ENCODE data around the gene GDPD1. TPM values are rescaled to one million over a fixed set of nuclear protein-coding genes. Genes with fewer than 3 reads are reported as not detected.
"Not testable (repeated sequence)": the region's sequence is repeated elsewhere in the genome, so short reads cannot be mapped to it uniquely, and the experiment has no call there.

GDPD1 gene
- total RNA-seq (ENCODE audit: low replicate concordance) = 8.0 and 8.4 TPM in 2 replicates
- long read RNA-seq, partial matches to known transcripts = 0 of 6 reads
- long read RNA-seq, other reads (novel, unspliced or antisense) = 2 of 6 reads

- H3K9me3 Mint-ChIP-seq = no peaks in the 10 kb centered on the region
- H3K4me1 Mint-ChIP-seq (ENCODE audit: unreplicated experiment) = peaks cover 5% of the 10 kb centered on the region
- no peaks in the 10 kb centered on the region for H3K36me3 Mint-ChIP-seq
- H3K4me3 Mint-ChIP-seq = peak within 1 kb of the TSS; percentile 97
- DNase-seq (ENCODE audit: extremely low spot score, unreplicated experiment) = peak; percentile 99
- no peaks in the 10 kb centered on the region for H3K27me3 Mint-ChIP-seq
- peak within 1 kb of the TSS; percentile 96 for H3K27ac Mint-ChIP-seq
- TF ChIP-seq CTCF (conservative IDR thresholded peaks at IDR 0.05) = peak; percentile 74
Observed at GRCh38 chr17:59220328-59221158, at the start of gene GDPD1. Gene GDPD1, plus strand, starts transcription at chr17:59220511. Its CDS starts 99 bp downstream, at chr17:59220610.

- Mint-ChIP-seq H3K27me3 (no peaks in the 10 kb centered on the region), H3K4me1 (ENCODE audit: unreplicated experiment) (no peaks in the 10 kb centered on the region), H3K9me3 (peaks cover 6% of the 10 kb centered on the region), H3K27ac (no peak overlapping the region), H3K4me3 (no peak overlapping the region), H3K36me3 (peaks cover 19% of the 10 kb centered on the region)
- no peak for TF ChIP-seq CTCF (conservative IDR thresholded peaks at IDR 0.05)
- no peak for DNase-seq (ENCODE audit: extremely low spot score, unreplicated experiment)
Observed at GRCh38 chr17:59172436-59173004, 47.8 kb upstream of the GDPD1 start.

- no peak for DNase-seq (ENCODE audit: extremely low spot score, unreplicated experiment)
- Mint-ChIP-seq H3K27ac (no peak overlapping the region), H3K27me3 (no peaks in the 10 kb centered on the region), H3K9me3 (peaks cover 6% of the 10 kb centered on the region), H3K4me1 (ENCODE audit: unreplicated experiment) (no peaks in the 10 kb centered on the region), H3K36me3 (peaks cover 19% of the 10 kb centered on the region), H3K4me3 (no peak overlapping the region)
- TF ChIP-seq CTCF (conservative IDR thresholded peaks at IDR 0.05) = no peak
Observed at GRCh38 chr17:59174671-59175070, 45.6 kb upstream of the GDPD1 start.

GRCh38 chr17:59175076-59175475 is 45.2 kb upstream of the GDPD1 start:
- no peak for TF ChIP-seq CTCF (conservative IDR thresholded peaks at IDR 0.05)
- no peaks in the 10 kb centered on the region for H3K4me1 Mint-ChIP-seq (ENCODE audit: unreplicated experiment)
- DNase-seq (ENCODE audit: extremely low spot score, unreplicated experiment) = no peak
- H3K4me3 Mint-ChIP-seq = no peak overlapping the region
- H3K9me3 Mint-ChIP-seq = peaks cover 6% of the 10 kb centered on the region
- no peaks in the 10 kb centered on the region for H3K27me3 Mint-ChIP-seq
- no peak overlapping the region for H3K27ac Mint-ChIP-seq
- peaks cover 19% of the 10 kb centered on the region for H3K36me3 Mint-ChIP-seq

GRCh38 chr17:59178266-59178985 is 41.9 kb upstream of the GDPD1 start:
- Mint-ChIP-seq H3K4me3 (no peak overlapping the region), H3K27me3 (no peaks in the 10 kb centered on the region), H3K36me3 (peaks cover 9% of the 10 kb centered on the region), H3K27ac (no peak overlapping the region), H3K4me1 (ENCODE audit: unreplicated experiment) (no peaks in the 10 kb centered on the region), H3K9me3 (peaks cover 6% of the 10 kb centered on the region)
- no peak for DNase-seq (ENCODE audit: extremely low spot score, unreplicated experiment)
- no peak for TF ChIP-seq CTCF (conservative IDR thresholded peaks at IDR 0.05)

DNA sequence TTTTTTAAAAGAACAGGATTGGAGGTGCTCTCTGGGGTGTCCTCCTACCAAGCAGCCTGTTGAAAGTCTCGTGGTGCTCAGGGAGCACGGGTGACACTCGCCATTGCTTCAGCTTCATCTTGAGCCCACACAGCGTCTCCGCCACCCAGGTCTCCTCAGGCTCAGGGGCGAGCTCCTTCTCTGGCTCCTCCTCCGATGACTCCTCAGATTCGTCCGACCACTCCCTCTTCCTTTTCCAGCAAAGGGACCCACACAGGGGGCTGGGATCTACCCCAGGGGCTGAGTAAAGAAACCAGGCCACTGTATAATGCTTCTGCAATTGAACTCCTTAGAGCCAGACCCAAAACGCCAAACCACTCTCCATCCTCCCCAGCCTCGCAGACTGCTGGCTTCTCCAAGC is 40.7 kb upstream of the GDPD1 start:
- not testable (repeated sequence) for DNase-seq (ENCODE audit: extremely low spot score, unreplicated experiment); H3K36me3 Mint-ChIP-seq; H3K27ac Mint-ChIP-seq; H3K4me3 Mint-ChIP-seq; H3K27me3 Mint-ChIP-seq; H3K9me3 Mint-ChIP-seq; H3K4me1 Mint-ChIP-seq (ENCODE audit: unreplicated experiment)

Measured in type B pancreatic cell (in vitro differentiated cells).